ENCODE measurements around the gene CADM1. TPM values are rescaled to one million over a fixed set of nuclear protein-coding genes. Genes with fewer than 3 reads are reported as not detected.

The CADM1 gene
- total and polyA plus RNA-seq, 10 of the 15 experiments (the other 5 are each of a cell fraction or from before 2014, with no cell fraction given), result 0.03 to 0.48 (median 0.15) TPM; not detected in 3

DNA sequence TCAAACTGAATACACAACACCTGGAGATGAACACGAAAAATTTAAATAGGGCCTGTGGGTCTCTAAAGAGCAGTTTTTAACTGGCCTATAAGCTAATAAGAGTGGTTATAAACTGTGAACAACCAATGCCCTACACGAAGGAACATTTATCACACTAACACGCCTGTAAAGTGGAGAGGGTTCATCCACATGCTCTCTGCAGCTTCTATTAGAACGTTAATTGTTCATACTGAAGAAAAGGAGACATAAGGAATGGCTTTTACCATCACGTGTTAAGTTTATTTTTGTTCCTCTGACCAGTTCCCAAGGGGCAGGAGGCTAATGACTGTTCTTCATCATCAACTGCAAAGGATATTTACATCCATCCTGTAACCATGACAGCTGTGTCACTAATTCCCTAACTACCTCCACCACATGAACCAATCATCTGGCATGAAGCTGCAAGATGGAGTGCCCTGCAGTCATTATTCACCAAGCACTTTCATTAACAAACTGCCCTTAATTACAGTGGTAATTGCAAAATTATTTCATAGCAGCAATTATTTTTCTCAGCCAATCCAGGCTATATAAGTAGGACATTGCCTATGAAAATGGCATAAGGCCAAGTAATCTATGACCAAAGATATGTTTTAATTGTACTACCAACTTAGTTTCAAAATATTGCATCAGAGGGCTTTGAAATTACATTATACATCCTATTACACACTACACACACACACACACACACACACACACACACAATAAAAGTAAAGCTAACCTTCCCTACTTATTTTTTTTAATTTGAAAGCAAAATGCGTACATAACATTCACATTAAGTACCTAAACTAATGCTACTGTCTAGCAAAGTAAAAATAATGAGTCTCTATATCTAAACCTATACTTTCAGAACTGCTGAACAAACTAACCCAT lies 186.7 kb downstream of the CADM1 start (continued):
- TF ChIP-seq, protein P1, sequence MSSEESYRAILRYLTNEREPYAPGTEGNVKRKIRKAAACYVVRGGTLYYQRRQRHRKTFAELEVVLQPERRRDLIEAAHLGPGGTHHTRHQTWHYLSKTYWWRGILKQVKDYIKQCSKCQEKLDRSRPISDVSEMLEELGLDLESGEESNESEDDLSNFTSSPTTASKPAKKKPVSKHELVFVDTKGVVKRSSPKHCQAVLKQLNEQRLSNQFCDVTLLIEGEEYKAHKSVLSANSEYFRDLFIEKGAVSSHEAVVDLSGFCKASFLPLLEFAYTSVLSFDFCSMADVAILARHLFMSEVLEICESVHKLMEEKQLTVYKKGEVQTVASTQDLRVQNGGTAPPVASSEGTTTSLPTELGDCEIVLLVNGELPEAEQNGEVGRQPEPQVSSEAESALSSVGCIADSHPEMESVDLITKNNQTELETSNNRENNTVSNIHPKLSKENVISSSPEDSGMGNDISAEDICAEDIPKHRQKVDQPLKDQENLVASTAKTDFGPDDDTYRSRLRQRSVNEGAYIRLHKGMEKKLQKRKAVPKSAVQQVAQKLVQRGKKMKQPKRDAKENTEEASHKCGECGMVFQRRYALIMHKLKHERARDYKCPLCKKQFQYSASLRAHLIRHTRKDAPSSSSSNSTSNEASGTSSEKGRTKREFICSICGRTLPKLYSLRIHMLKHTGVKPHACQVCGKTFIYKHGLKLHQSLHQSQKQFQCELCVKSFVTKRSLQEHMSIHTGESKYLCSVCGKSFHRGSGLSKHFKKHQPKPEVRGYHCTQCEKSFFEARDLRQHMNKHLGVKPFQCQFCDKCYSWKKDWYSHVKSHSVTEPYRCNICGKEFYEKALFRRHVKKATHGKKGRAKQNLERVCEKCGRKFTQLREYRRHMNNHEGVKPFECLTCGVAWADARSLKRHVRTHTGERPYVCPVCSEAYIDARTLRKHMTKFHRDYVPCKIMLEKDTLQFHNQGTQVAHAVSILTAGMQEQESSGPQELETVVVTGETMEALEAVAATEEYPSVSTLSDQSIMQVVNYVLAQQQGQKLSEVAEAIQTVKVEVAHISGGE (CRISPR knock-in tag; IDR thresholded peaks at IDR 0.05), result no peak
- TF ChIP-seq EZH2 (IDR thresholded peaks at IDR 0.05; ENCODE audit: borderline replicate concordance, control insufficient read depth, low read depth, low read length) (no peak), ZZZ3 (IDR thresholded peaks at IDR 0.05; ENCODE audit: control insufficient read depth, insufficient read length, low read depth) (no peak), ZNF217 (IDR thresholded peaks at IDR 0.05) (no peak), NKRF (conservative IDR thresholded peaks at IDR 0.05) (no peak), SMC3 (IDR thresholded peaks at IDR 0.05; ENCODE audit: borderline replicate concordance, low read length) (no peak), EGR1 (IDR thresholded peaks at IDR 0.05; ENCODE audit: borderline replicate concordance in 1 of 2, low read depth in 2 of 2, low read length in 2 of 2) (no peak), HCFC1 (IDR thresholded peaks at IDR 0.05; ENCODE audit: low read length) (no peak), SP1 (IDR thresholded peaks at IDR 0.05; ENCODE audit: low read depth, low read length) (no peak), ZBED1 (IDR thresholded peaks at IDR 0.05; ENCODE audit: borderline replicate concordance) (no peak), PML (IDR thresholded peaks at IDR 0.05; ENCODE audit: low read length) (no peak)
- TF ChIP-seq, protein P2, sequence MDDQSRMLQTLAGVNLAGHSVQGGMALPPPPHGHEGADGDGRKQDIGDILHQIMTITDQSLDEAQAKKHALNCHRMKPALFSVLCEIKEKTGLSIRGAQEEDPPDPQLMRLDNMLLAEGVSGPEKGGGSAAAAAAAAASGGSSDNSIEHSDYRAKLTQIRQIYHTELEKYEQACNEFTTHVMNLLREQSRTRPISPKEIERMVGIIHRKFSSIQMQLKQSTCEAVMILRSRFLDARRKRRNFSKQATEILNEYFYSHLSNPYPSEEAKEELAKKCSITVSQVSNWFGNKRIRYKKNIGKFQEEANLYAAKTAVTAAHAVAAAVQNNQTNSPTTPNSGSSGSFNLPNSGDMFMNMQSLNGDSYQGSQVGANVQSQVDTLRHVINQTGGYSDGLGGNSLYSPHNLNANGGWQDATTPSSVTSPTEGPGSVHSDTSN (IDR thresholded peaks at IDR 0.05; ENCODE audit: insufficient replicate concordance, low read depth, low read length), result no peak
